DOHH2 (cell line): ENCODE results near the gene KIF19.
"Not testable (repeated sequence)": the region's sequence is repeated elsewhere in the genome, so short reads cannot be mapped to it uniquely, and the experiment has no call there.

Experiments used
- H3F3A ChIP-seq: fragments of 200-600 bp; sonication (generic), shearing (Covaris generic); 2 replicates; pipeline ENCODE4 v1.6.0; 2016; ENCODE audit warnings: antibody characterized with exemption, mild to moderate bottlenecking; ENCODE audit not compliant: control insufficient read depth, insufficient read depth
- H3K27ac ChIP-seq: fragments of 200-600 bp; sonication (generic); 2 replicates; pipeline ENCODE4 v1.5.1; 2014; ENCODE audit warnings: low read depth, mild to moderate bottlenecking, low read length, moderate library complexity
- H3K27me3 ChIP-seq: fragments of 200-600 bp; sonication (generic); 2 replicates; pipeline ENCODE4 v1.6.1; 2014; ENCODE audit warnings: mild to moderate bottlenecking, low read length, mixed read lengths; ENCODE audit not compliant: control insufficient read depth
- H3K36me3 ChIP-seq: fragments of 200-600 bp; sonication (generic); 2 replicates; pipeline ENCODE4 v1.6.1; 2014; ENCODE audit warnings: mild to moderate bottlenecking, low read length, moderate library complexity, mixed read lengths; ENCODE audit not compliant: control insufficient read depth
- H3K4me1 ChIP-seq: fragments of 200-600 bp; sonication (generic); 2 replicates; pipeline ENCODE4 v1.6.1; 2014; ENCODE audit warnings: mild to moderate bottlenecking, low read length, mixed read lengths; ENCODE audit not compliant: control insufficient read depth
- H3K4me2 ChIP-seq: fragments of 200-600 bp; sonication (generic); 2 replicates; pipeline ENCODE4 v1.6.0; 2014; ENCODE audit warnings: mild to moderate bottlenecking, low read length, moderate library complexity
- H3K4me3 ChIP-seq: fragments of 200-600 bp; sonication (generic); 2 replicates; pipeline ENCODE4 v1.5.1; 2014; ENCODE audit warnings: mild to moderate bottlenecking, low read length, mixed read lengths
- H3K79me2 ChIP-seq: fragments of 200-600 bp; sonication (generic); 2 replicates; pipeline ENCODE4 v1.6.1; 2014; ENCODE audit warnings: mild to moderate bottlenecking, low read length, mixed read lengths; ENCODE audit not compliant: control insufficient read depth
- H3K9me2 ChIP-seq: fragments of 200-600 bp; sonication (generic); replicated peaks from 2 replicates; pipeline ENCODE4 v1.6.1; 2014; ENCODE audit warnings: mild to moderate bottlenecking, low read length, mixed read lengths; ENCODE audit not compliant: control insufficient read depth
- H3K9me3 ChIP-seq: fragments of 200-600 bp; sonication (generic); 2 replicates; pipeline ENCODE4 v1.6.1; 2014; ENCODE audit warnings: antibody characterized with exemption, low read length, mixed read lengths; ENCODE audit not compliant: control insufficient read depth, insufficient read depth
- H4K20me1 ChIP-seq: fragments of 200-600 bp; sonication (generic); 2 replicates; pipeline ENCODE4 v1.6.0; 2014; ENCODE audit warnings: low read depth, mild to moderate bottlenecking, antibody characterized with exemption, low read length, moderate library complexity; ENCODE audit not compliant: control insufficient read depth, insufficient read depth
- CTCF ChIP-seq: fragments of 200-600 bp; sonication (generic); IDR thresholded peaks from one replicate; pipeline ENCODE4 v1.5.1; 2014; ENCODE audit warnings: antibody characterized with exemption, mild to moderate bottlenecking, low read depth, low read length; ENCODE audit not compliant: poor library complexity, severe bottlenecking
- EZH2phosphoT487 ChIP-seq: fragments of 200-600 bp; sonication (generic); IDR thresholded peaks from 2 replicates; pipeline ENCODE4 v1.6.1; 2017; ENCODE audit warnings: borderline replicate concordance, mild to moderate bottlenecking, antibody characterized with exemption, low read length, moderate library complexity, mixed read lengths

The KIF19 gene

GRCh38 chr17:74280093-74280513 lies 45.9 kb upstream of the KIF19 start:
- H4K20me1 ChIP-seq: no peaks in the 10 kb centered on the region
- H3K27ac ChIP-seq: no peak overlapping the region
- no peaks in the 10 kb centered on the region for H3K9me2 ChIP-seq
- H3K27me3 ChIP-seq: no peaks in the 10 kb centered on the region; the same call in 1 of the 2 replicates
- no peak overlapping the region for H3K4me2 ChIP-seq
- H3F3A ChIP-seq: no peaks in the 10 kb centered on the region
- H3K79me2 ChIP-seq: no peaks in the 10 kb centered on the region
- TF ChIP-seq CTCF (no peak), EZH2phosphoT487 (no peak)
- H3K4me1 ChIP-seq: no peaks in the 10 kb centered on the region
- no peaks in the 10 kb centered on the region for H3K36me3 ChIP-seq
- H3K4me3 ChIP-seq: no peak overlapping the region
- no peaks in the 10 kb centered on the region for H3K9me3 ChIP-seq

- TF ChIP-seq EZH2phosphoT487: no peak
- TF ChIP-seq CTCF: no peak
- no peaks in the 10 kb centered on the region for H4K20me1 ChIP-seq
- H3F3A ChIP-seq: no peaks in the 10 kb centered on the region
- no peak overlapping the region for H3K4me3 ChIP-seq
- H3K27me3 ChIP-seq: no peaks in the 10 kb centered on the region
- no peaks in the 10 kb centered on the region for H3K9me3 ChIP-seq
- H3K4me1 ChIP-seq: no peaks in the 10 kb centered on the region
- H3K79me2 ChIP-seq: no peaks in the 10 kb centered on the region
- H3K4me2 ChIP-seq: no peak overlapping the region
- no peak overlapping the region for H3K27ac ChIP-seq
- no peaks in the 10 kb centered on the region for H3K9me2 ChIP-seq
- H3K36me3 ChIP-seq: no peaks in the 10 kb centered on the region
These were observed 44.2 kb upstream of the KIF19 start for GRCh38 chr17:74281799-74282198.

- H3K79me2 ChIP-seq, H3K4me3 ChIP-seq, H3K27me3 ChIP-seq, H3F3A ChIP-seq, H4K20me1 ChIP-seq, H3K9me2 ChIP-seq, H3K27ac ChIP-seq, H3K9me3 ChIP-seq, H3K4me1 ChIP-seq, H3K36me3 ChIP-seq, H3K4me2 ChIP-seq: not testable (repeated sequence)
These were observed 43.8 kb upstream of the KIF19 start for GRCh38 chr17:74282274-74282586.

GRCh38 chr17:74282587-74283370 lies 43.2 kb upstream of the KIF19 start:
- Histone ChIP-seq H3K4me2 (no peak overlapping the region), H3K27me3 (no peaks in the 10 kb centered on the region), H3K4me1 (no peaks in the 10 kb centered on the region), H3K79me2 (no peaks in the 10 kb centered on the region), H3K4me3 (no peak overlapping the region), H4K20me1 (no peaks in the 10 kb centered on the region), H3K27ac (no peak overlapping the region), H3K36me3 (no peaks in the 10 kb centered on the region), H3K9me3 (no peaks in the 10 kb centered on the region), H3F3A (no peaks in the 10 kb centered on the region), H3K9me2 (no peaks in the 10 kb centered on the region)
- no peak for TF ChIP-seq EZH2phosphoT487
- TF ChIP-seq CTCF: no peak
